Urinary bladder (tissue), 4 donors: ENCODE results near the gene BICD1. TPM values are rescaled to one million over a fixed set of nuclear protein-coding genes. Genes with fewer than 3 reads are reported as not detected.

Experiments
- DNase-seq: peaks from one replicate; pipeline ENCODE4 v3.0.0-alpha.2; 2015; ENCODE audit errors: extremely low spot score
- H3K27ac ChIP-seq: one replicate; pipeline ENCODE4 v1.5.1; 2013; ENCODE audit warnings: low read depth, mild to moderate bottlenecking, moderate library complexity
- H3K36me3 ChIP-seq: one replicate; pipeline ENCODE4 v1.6.1; 2013; ENCODE audit warnings: mild to moderate bottlenecking, moderate library complexity; ENCODE audit not compliant: insufficient read depth
- H3K4me1 ChIP-seq: one replicate; pipeline ENCODE4 v1.6.1; 2013; ENCODE audit warnings: mild to moderate bottlenecking, moderate library complexity; ENCODE audit not compliant: insufficient read depth
- H3K4me3 ChIP-seq: one replicate; pipeline ENCODE4 v1.5.1; 2013; ENCODE audit warnings: low read depth, low read length
- WGBS: extraction: QIAGEN DNeasy Blood & Tissue Kit; methylation state at CpG from one replicate; pipeline ENCODE4 v1.1.7; 2013; 5-methylcytosine and 5-hydroxymethylcytosine counted together
- polyA plus RNA-seq: library from polyadenylated mRNA; stranded (reverse); fragments of 200-250 nt; gene quantifications from one replicate; pipeline ENCODE4 v1.2.3, GENCODE V29; 2013
- total RNA-seq: library from RNA; depleted of rRNA; stranded (reverse); fragments of >200 nt; gene quantifications from one replicate; pipeline ENCODE4 v1.2.3, GENCODE V29; 2014
- donor health status: healthy with polysubstance abuse.
- donor health status: healthy.

Gene BICD1
- total and polyA plus RNA-seq, 2 donors: 8.8 to 38.1 TPM

- WGBS: 17% methylated on average over 2 of the region's 2 CpGs
- no peak for DNase-seq
- no peaks in the 10 kb centered on the region for H3K4me1 ChIP-seq
- H3K36me3 ChIP-seq: no peaks in the 10 kb centered on the region
- no peak overlapping the region for H3K4me3 ChIP-seq
- H3K27ac ChIP-seq: no peak overlapping the region
Measured at GRCh38 chr12:32139064-32139421, 32.4 kb downstream of the BICD1 start.

- Histone ChIP-seq H3K4me1 (no peaks in the 10 kb centered on the region), H3K4me3 (no peak overlapping the region), H3K36me3 (no peaks in the 10 kb centered on the region), H3K27ac (no peak overlapping the region)
- no peak for DNase-seq
- 92% methylated on average over 12 of the region's 12 CpGs for WGBS
Measured at GRCh38 chr12:32140877-32141276, 34.2 kb downstream of the BICD1 start.

GRCh38 chr12:32145096-32145495 is 38.4 kb downstream of the BICD1 start:
- Histone ChIP-seq H3K4me3 (no peak overlapping the region), H3K4me1 (no peaks in the 10 kb centered on the region), H3K36me3 (no peaks in the 10 kb centered on the region), H3K27ac (no peak overlapping the region)
- WGBS: 45% methylated on average over 1 of the region's 1 CpG
- DNase-seq: no peak

- 74% methylated on average over 5 of the region's 5 CpGs for WGBS
- Histone ChIP-seq H3K4me3 (no peak overlapping the region), H3K27ac (no peak overlapping the region), H3K4me1 (no peaks in the 10 kb centered on the region), H3K36me3 (no peaks in the 10 kb centered on the region)
- DNase-seq: no peak
Measured at GRCh38 chr12:32146074-32146873, 39.6 kb downstream of the BICD1 start.

- no peak for DNase-seq
- WGBS: 78% methylated on average over 4 of the region's 4 CpGs
- H3K27ac ChIP-seq: no peak overlapping the region
Measured at GRCh38 chr12:32148372-32148771, 41.7 kb downstream of the BICD1 start.

GRCh38 chr12:32149489-32149888 is 42.8 kb downstream of the BICD1 start:
- no peaks in the 10 kb centered on the region for H3K4me1 ChIP-seq
- H3K27ac ChIP-seq: no peak overlapping the region
- no peak overlapping the region for H3K4me3 ChIP-seq
- H3K36me3 ChIP-seq: no peaks in the 10 kb centered on the region
- DNase-seq: no peak

More at GRCh38 chr12:32148372-32148771, 41.7 kb downstream of the BICD1 start:
- Histone ChIP-seq H3K4me1 (no peaks in the 10 kb centered on the region), H3K36me3 (no peaks in the 10 kb centered on the region), H3K4me3 (no peak overlapping the region)

GRCh38 chr12:32151086-32151485 is 44.4 kb downstream of the BICD1 start:
- H3K27ac ChIP-seq: no peak overlapping the region
- WGBS: 83% methylated on average over 1 of the region's 1 CpG
- no peaks in the 10 kb centered on the region for H3K36me3 ChIP-seq
- H3K4me1 ChIP-seq: no peaks in the 10 kb centered on the region
- no peak for DNase-seq
- H3K4me3 ChIP-seq: no peak overlapping the region

- Histone ChIP-seq H3K4me3 (no peak overlapping the region), H3K4me1 (no peaks in the 10 kb centered on the region), H3K36me3 (no peaks in the 10 kb centered on the region), H3K27ac (no peak overlapping the region)
- no peak for DNase-seq
Measured at GRCh38 chr12:32151552-32151951, 44.9 kb downstream of the BICD1 start.

GRCh38 chr12:32155041-32155440 is 48.4 kb downstream of the BICD1 start:
- H3K4me1 ChIP-seq: no peaks in the 10 kb centered on the region
- H3K27ac ChIP-seq: no peak overlapping the region
- no peak for DNase-seq
- H3K4me3 ChIP-seq: no peak overlapping the region
- 39% methylated on average over 3 of the region's 3 CpGs for WGBS
- no peaks in the 10 kb centered on the region for H3K36me3 ChIP-seq

- H3K36me3 ChIP-seq: no peaks in the 10 kb centered on the region
- no peaks in the 10 kb centered on the region for H3K4me1 ChIP-seq
- DNase-seq: no peak
- H3K4me3 ChIP-seq: no peak overlapping the region
- no peak overlapping the region for H3K27ac ChIP-seq
- WGBS: 39% methylated on average over 4 of the region's 4 CpGs
Measured at GRCh38 chr12:32155961-32156529, 49.4 kb downstream of the BICD1 start.

GRCh38 chr12:32158525-32158924 is 51.9 kb downstream of the BICD1 start:
- Histone ChIP-seq H3K27ac (no peak overlapping the region), H3K36me3 (no peaks in the 10 kb centered on the region), H3K4me3 (no peak overlapping the region), H3K4me1 (no peaks in the 10 kb centered on the region)
- no peak for DNase-seq
- 96% methylated on average over 1 of the region's 1 CpG for WGBS

GRCh38 chr12:32159381-32159780 is 52.7 kb downstream of the BICD1 start:
- H3K27ac ChIP-seq: no peak overlapping the region
- no peaks in the 10 kb centered on the region for H3K4me1 ChIP-seq
- DNase-seq: no peak
- no peak overlapping the region for H3K4me3 ChIP-seq
- H3K36me3 ChIP-seq: no peaks in the 10 kb centered on the region
- WGBS: 97% methylated on average over 6 of the region's 6 CpGs

GRCh38 chr12:32159925-32160324 is 53.3 kb downstream of the BICD1 start:
- H3K4me3 ChIP-seq: no peak overlapping the region
- H3K27ac ChIP-seq: no peak overlapping the region
- no peak for DNase-seq
- H3K36me3 ChIP-seq: no peaks in the 10 kb centered on the region
- WGBS: 66% methylated on average over 3 of the region's 3 CpGs
- no peaks in the 10 kb centered on the region for H3K4me1 ChIP-seq

- Histone ChIP-seq H3K4me3 (no peak overlapping the region), H3K27ac (no peak overlapping the region), H3K36me3 (no peaks in the 10 kb centered on the region), H3K4me1 (no peaks in the 10 kb centered on the region)
- WGBS: 88% methylated on average over 5 of the region's 5 CpGs
- no peak for DNase-seq
Measured at GRCh38 chr12:32161058-32161457, 54.4 kb downstream of the BICD1 start.
